ENCODE results near the gene ITGA11.

DNA sequence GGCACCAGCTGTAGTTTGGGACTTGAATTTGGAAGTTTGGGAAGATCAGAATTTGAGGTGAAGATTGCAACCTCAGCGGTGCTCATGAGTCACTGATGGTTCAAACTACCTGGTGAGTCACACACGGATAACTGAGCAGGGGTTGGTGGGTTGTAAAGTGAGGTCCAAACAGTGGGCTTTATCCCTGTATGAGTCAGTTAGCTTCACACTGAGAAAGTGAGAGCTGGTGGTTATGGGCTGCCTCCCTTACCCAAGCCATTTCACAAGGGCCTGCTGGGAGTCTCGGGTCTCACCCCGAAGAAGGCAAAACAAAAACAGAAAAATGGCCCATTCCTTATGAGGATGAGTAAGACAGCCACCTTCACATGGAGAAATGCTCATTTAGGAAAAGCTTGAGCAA lies 77.0 kb downstream of the ITGA11 start:
- TF ChIP-seq GATA3 (IDR thresholded peaks at IDR 0.05; ENCODE audit: low read depth, low read length) = no peak
- TF ChIP-seq GATA2 (IDR thresholded peaks at IDR 0.05; ENCODE audit: low read depth, low read length) = no peak

Data from SH-SY5Y (cell line).